Neural cell (in vitro differentiated cells): Measurements from ENCODE around the gene GADD45A. TPM values are rescaled to one million over a fixed set of nuclear protein-coding genes. Genes with fewer than 3 reads are reported as not detected.

ENCODE experiments used
- H2AFZ ChIP-seq: fragments of 200-600, 300-800 bp; sonication (generic), shearing (Covaris generic); 2 replicates; pipeline ENCODE4 v1.6.0; 2014; ENCODE audit warnings: low read depth, mild to moderate bottlenecking, antibody characterized with exemption, low read length, moderate library complexity
- H3F3A ChIP-seq: fragments of 200-600 bp; shearing (Covaris generic); 2 replicates; pipeline ENCODE4 v1.6.1; 2016; ENCODE audit warnings: mild to moderate bottlenecking, moderate library complexity, mixed read lengths, antibody characterized with exemption, low read length; ENCODE audit not compliant: insufficient read depth, poor library complexity, severe bottlenecking
- H3K27ac ChIP-seq: fragments of 200-600, 300-800 bp; sonication (generic), shearing (Covaris generic); 2 replicates; pipeline ENCODE4 v1.5.1; 2014; ENCODE audit warnings: mild to moderate bottlenecking, low read length, moderate library complexity
- H3K27me3 ChIP-seq: fragments of 300-800, 200-600 bp; sonication (generic), shearing (Covaris generic); 2 replicates; pipeline ENCODE4 v1.6.0; 2014; ENCODE audit warnings: mild to moderate bottlenecking, low read depth, low read length, moderate library complexity; ENCODE audit not compliant: insufficient read depth
- H3K36me3 ChIP-seq: fragments of 300-800, 200-600 bp; sonication (generic), shearing (Covaris generic); 2 replicates; pipeline ENCODE4 v1.5.1; 2014; ENCODE audit warnings: mild to moderate bottlenecking, antibody characterized with exemption, low read length, moderate library complexity; ENCODE audit not compliant: insufficient read depth
- H3K4me2 ChIP-seq: fragments of 300-800, 200-600 bp; sonication (generic), shearing (Covaris generic); 2 replicates; pipeline ENCODE4 v1.6.0; 2014; ENCODE audit warnings: mild to moderate bottlenecking, low read length
- H3K4me3 ChIP-seq: fragments of 300-800, 200-600 bp; sonication (generic), shearing (Covaris generic); 2 replicates; pipeline ENCODE4 v1.5.1; 2014; ENCODE audit warnings: mild to moderate bottlenecking, low read length, moderate library complexity
- H3K79me2 ChIP-seq: fragments of 200-600 bp; shearing (Covaris generic); replicated peaks from 2 replicates; pipeline ENCODE4 v1.6.0; 2014; ENCODE audit warnings: mild to moderate bottlenecking, low read length, moderate library complexity; ENCODE audit not compliant: insufficient read depth
- H3K9ac ChIP-seq: fragments of 300-800, 200-600 bp; sonication (generic), shearing (Covaris generic); 2 replicates; pipeline ENCODE4 v1.6.1; 2016; ENCODE audit warnings: mild to moderate bottlenecking, low read length, mixed read lengths
- H3K9me2 ChIP-seq: fragments of 200-600 bp; shearing (Covaris generic); 2 replicates; pipeline ENCODE4 v1.6.1; 2016; ENCODE audit warnings: mild to moderate bottlenecking, low read length, mixed read lengths; ENCODE audit not compliant: insufficient read depth
- H3K9me3 ChIP-seq: fragments of 200-600, 300-800 bp; sonication (generic), shearing (Covaris generic); 2 replicates; pipeline ENCODE4 v1.6.1; 2016; ENCODE audit warnings: mild to moderate bottlenecking, mixed run types, low read length, moderate library complexity, mixed read lengths
- H4K20me1 ChIP-seq: fragments of 200-600 bp; shearing (Covaris generic); 2 replicates; pipeline ENCODE4 v1.6.1; 2016; ENCODE audit warnings: mild to moderate bottlenecking, mixed run types; ENCODE audit not compliant: insufficient read depth
- EP300 ChIP-seq: fragments of 450-650 bp; conservative IDR thresholded peaks from 2 replicates; pipeline ENCODE4 v1.6.1; 2014; ENCODE audit warnings: antibody characterized with exemption, mild to moderate bottlenecking, moderate library complexity; ENCODE audit not compliant: poor library complexity, severe bottlenecking
- EZH2 ChIP-seq: fragments of 200-600, 300-800 bp; shearing (Covaris generic), sonication (generic); IDR thresholded peaks from 2 replicates; pipeline ENCODE4 v1.6.1; 2014; ENCODE audit warnings: antibody characterized with exemption, low read length, borderline replicate concordance, mild to moderate bottlenecking; ENCODE audit not compliant: insufficient read depth, poor library complexity, severe bottlenecking
- MXI1 ChIP-seq: fragments of 450-650 bp; conservative IDR thresholded peaks from 2 replicates; pipeline ENCODE4 v1.6.1; 2014; ENCODE audit warnings: antibody characterized with exemption, mild to moderate bottlenecking; ENCODE audit not compliant: poor library complexity, severe bottlenecking
- POLR2AphosphoS5 ChIP-seq: IDR thresholded peaks from 2 replicates; pipeline ENCODE4 v1.6.1; 2012
- RAD21 ChIP-seq: fragments of 450-650 bp; conservative IDR thresholded peaks from 2 replicates; pipeline ENCODE4 v1.6.1; 2014; ENCODE audit warnings: antibody characterized with exemption, mild to moderate bottlenecking, moderate library complexity
- SMC3 ChIP-seq: fragments of 450-650 bp; conservative IDR thresholded peaks from 2 replicates; pipeline ENCODE4 v1.6.1; 2014; ENCODE audit warnings: antibody characterized with exemption, mild to moderate bottlenecking, moderate library complexity; ENCODE audit not compliant: poor library complexity
- TAF1 ChIP-seq: IDR thresholded peaks from 2 replicates; pipeline ENCODE4 v1.6.1; 2012; ENCODE audit warnings: low read depth
- polyA plus RNA-seq: library from polyadenylated mRNA; depleted of rRNA; stranded (reverse); fragments of >200 nt; gene quantifications from 2 replicates; pipeline ENCODE4 v1.2.3, GENCODE V29; 2014
- TF ChIP-seq, protein P1 (sequence below): IDR thresholded peaks from 2 replicates; pipeline ENCODE4 v1.6.1; 2012; ENCODE audit warnings: borderline replicate concordance
- TF ChIP-seq, protein P2 (sequence below): fragments of 450-650 bp; IDR thresholded peaks from 2 replicates; pipeline ENCODE4 v1.5.1; 2014; ENCODE audit warnings: antibody characterized with exemption, mild to moderate bottlenecking, moderate library complexity; ENCODE audit not compliant: poor library complexity, severe bottlenecking

The GADD45A gene
- polyA plus RNA-seq, 1 donor from 2014 or later = 13.7 TPM

DNA sequence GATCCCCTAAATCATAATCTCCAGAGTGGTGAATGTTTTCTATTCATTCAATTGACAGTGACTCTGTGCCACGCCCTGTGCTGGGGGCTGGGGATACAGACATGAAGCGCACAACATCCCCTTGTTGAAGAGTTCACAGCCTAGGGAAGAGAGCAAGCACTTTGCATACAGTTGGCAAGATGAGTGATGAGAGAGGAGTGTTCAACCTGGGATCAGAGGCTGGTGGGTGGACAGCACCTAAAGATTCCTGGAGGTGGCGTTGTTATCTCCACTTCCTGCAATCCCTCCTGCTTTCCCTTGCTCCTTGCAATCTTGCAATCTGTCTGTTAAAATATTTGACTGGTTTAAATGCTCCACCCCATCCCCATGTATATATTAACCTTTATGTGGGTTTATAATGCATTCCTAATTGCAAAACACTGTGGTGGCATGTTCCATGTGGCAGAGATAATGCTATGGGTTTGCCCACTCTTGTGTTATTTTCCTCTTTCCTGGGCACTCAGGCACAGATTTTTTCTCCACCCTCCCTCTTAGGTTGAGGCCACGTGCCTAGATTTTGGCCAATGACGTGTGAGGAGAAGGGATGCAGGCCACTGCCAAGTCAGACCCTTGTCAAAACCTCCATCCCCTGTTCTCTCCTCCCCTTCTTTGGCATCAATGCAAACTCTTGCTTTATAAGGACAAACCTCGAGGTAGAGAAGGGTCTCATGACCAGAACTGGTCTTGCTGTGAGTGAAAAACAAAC is 36.2 kb upstream of the GADD45A start:
- H3K9me3 ChIP-seq = no peaks in the 10 kb centered on the region
- H4K20me1 ChIP-seq = no peaks in the 10 kb centered on the region
- no peak for TF ChIP-seq SMC3
- TF ChIP-seq, protein P1, sequence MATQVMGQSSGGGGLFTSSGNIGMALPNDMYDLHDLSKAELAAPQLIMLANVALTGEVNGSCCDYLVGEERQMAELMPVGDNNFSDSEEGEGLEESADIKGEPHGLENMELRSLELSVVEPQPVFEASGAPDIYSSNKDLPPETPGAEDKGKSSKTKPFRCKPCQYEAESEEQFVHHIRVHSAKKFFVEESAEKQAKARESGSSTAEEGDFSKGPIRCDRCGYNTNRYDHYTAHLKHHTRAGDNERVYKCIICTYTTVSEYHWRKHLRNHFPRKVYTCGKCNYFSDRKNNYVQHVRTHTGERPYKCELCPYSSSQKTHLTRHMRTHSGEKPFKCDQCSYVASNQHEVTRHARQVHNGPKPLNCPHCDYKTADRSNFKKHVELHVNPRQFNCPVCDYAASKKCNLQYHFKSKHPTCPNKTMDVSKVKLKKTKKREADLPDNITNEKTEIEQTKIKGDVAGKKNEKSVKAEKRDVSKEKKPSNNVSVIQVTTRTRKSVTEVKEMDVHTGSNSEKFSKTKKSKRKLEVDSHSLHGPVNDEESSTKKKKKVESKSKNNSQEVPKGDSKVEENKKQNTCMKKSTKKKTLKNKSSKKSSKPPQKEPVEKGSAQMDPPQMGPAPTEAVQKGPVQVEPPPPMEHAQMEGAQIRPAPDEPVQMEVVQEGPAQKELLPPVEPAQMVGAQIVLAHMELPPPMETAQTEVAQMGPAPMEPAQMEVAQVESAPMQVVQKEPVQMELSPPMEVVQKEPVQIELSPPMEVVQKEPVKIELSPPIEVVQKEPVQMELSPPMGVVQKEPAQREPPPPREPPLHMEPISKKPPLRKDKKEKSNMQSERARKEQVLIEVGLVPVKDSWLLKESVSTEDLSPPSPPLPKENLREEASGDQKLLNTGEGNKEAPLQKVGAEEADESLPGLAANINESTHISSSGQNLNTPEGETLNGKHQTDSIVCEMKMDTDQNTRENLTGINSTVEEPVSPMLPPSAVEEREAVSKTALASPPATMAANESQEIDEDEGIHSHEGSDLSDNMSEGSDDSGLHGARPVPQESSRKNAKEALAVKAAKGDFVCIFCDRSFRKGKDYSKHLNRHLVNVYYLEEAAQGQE = no peak
- no peak for TF ChIP-seq TAF1
- TF ChIP-seq, protein P2, sequence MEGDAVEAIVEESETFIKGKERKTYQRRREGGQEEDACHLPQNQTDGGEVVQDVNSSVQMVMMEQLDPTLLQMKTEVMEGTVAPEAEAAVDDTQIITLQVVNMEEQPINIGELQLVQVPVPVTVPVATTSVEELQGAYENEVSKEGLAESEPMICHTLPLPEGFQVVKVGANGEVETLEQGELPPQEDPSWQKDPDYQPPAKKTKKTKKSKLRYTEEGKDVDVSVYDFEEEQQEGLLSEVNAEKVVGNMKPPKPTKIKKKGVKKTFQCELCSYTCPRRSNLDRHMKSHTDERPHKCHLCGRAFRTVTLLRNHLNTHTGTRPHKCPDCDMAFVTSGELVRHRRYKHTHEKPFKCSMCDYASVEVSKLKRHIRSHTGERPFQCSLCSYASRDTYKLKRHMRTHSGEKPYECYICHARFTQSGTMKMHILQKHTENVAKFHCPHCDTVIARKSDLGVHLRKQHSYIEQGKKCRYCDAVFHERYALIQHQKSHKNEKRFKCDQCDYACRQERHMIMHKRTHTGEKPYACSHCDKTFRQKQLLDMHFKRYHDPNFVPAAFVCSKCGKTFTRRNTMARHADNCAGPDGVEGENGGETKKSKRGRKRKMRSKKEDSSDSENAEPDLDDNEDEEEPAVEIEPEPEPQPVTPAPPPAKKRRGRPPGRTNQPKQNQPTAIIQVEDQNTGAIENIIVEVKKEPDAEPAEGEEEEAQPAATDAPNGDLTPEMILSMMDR = no peak
- no peak for TF ChIP-seq MXI1
- no peak for TF ChIP-seq EZH2
- TF ChIP-seq POLR2AphosphoS5 = no peak
- TF ChIP-seq EP300 = no peak
- no peak for TF ChIP-seq RAD21
- no peaks in the 10 kb centered on the region for H3K9me2 ChIP-seq
- H3K36me3 ChIP-seq = no peaks in the 10 kb centered on the region
- no peaks in the 10 kb centered on the region for H3F3A ChIP-seq
- no peak overlapping the region for H3K9ac ChIP-seq
- H3K27ac ChIP-seq = no peak overlapping the region
- H3K4me2 ChIP-seq = no peak overlapping the region
- H3K27me3 ChIP-seq = no peaks in the 10 kb centered on the region
- no peak overlapping the region for H2AFZ ChIP-seq
- H3K4me3 ChIP-seq = no peak overlapping the region
- no peaks in the 10 kb centered on the region for H3K79me2 ChIP-seq

DNA sequence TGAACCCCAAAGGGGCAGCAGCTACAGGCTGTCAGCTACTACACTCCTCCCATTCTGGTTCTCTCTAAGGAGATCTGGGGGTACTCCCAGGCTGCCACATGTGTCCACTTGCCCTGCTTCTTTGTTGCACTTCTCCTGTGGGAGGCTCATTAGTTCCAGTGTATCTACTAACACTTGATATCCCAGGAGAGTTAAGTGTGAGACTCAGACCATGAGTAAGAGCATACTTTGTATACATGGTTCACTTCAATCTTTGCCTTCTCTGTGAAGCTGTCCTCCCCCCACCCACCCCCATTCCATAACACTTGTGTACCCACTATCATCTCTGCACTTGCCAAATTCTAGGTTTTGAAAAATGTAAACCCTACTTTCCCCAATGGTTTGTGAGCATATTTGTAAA is 34.9 kb upstream of the GADD45A start:
- no peaks in the 10 kb centered on the region for H3K9me2 ChIP-seq
- TF ChIP-seq, protein P2 = no peak
- no peak for TF ChIP-seq EP300
- no peak for TF ChIP-seq TAF1
- TF ChIP-seq, protein P1 = no peak
- no peak for TF ChIP-seq MXI1
- TF ChIP-seq SMC3 = no peak
- no peak for TF ChIP-seq POLR2AphosphoS5
- no peak for TF ChIP-seq RAD21
- H3K36me3 ChIP-seq = no peaks in the 10 kb centered on the region
- H3K27ac ChIP-seq = no peak overlapping the region
- H3K9ac ChIP-seq = no peak overlapping the region
- no peaks in the 10 kb centered on the region for H3F3A ChIP-seq
- H3K79me2 ChIP-seq = no peaks in the 10 kb centered on the region
- H4K20me1 ChIP-seq = no peaks in the 10 kb centered on the region
- no peak overlapping the region for H3K4me2 ChIP-seq
- no peak overlapping the region for H3K4me3 ChIP-seq
- no peaks in the 10 kb centered on the region for H3K27me3 ChIP-seq
- no peak overlapping the region for H2AFZ ChIP-seq
- H3K9me3 ChIP-seq = no peaks in the 10 kb centered on the region
